ENCODE results near the gene ARNT2. TPM values are rescaled to one million over a fixed set of nuclear protein-coding genes. Genes with fewer than 3 reads are reported as not detected.

ARNT2 gene
- polyA plus RNA-seq, 12 donors: 6.5 to 11.3 (median 7.2) TPM; not detected in 1

GRCh38 chr15:80464951-80465625 is 60.9 kb downstream of the ARNT2 start:
- DNase-seq: no peak

- DNase-seq: no peak
Observed at GRCh38 chr15:80465626-80466005, 61.4 kb downstream of the ARNT2 start.

DNA sequence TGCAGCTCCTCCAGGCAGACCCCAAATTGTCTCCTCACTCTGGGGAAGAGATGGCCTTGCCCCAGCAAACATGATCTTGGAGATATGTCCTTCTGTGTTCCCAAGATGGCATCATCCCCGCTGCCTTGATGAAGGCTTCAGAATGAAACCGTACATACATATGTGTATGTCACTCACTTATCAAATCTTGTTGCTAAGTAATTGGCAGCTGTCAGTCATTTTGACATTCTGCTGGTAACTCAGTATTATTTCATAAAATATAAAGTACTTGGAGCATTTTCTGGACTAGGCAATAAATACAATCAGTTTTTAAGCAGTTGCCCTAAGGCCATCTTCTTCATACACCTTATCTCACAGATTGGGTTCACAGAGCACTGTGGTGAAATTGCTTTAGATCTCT is 62.4 kb downstream of the ARNT2 start:
- DNase-seq: no peak

DNA sequence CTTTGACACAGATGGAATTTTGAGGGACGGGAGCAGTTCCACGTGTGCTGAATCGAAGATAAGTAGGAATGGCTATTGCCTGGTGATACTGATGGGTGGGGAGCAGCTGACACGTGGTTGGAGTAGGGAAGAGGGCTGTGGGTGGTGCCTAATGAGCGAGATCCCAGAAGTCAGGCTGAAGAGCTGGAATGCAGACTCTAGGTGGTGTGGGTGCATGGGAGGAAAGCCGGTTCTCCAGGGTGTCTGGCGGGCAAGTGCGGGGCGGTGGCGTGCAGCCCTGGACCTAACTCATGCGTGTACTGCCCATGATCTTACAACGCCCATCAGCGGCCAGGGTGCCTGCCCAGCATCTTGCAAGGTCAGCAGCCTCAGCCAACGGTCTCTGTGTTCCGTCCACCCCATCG is 63.1 kb downstream of the ARNT2 start:
- no peak for DNase-seq

DNA sequence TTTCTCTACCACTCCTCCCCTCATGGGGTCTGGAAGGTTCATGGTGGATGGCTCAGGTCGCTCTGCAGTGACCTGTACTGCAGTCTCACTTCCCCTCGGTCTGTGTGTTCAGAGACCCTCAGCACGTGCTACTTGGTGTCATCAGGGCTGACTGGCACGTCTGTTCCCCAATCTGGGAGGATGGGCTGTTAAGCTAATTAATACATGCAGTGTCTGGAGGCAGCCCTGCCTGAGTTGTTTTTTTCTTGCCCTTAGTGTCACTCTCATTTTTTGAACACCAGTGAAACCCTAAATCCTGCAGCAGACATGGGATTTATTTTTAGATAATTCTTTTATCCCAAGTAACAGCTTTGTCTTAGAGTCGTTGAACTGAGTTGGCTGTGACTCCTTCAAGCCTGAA is 64.6 kb downstream of the ARNT2 start:
- no peak for DNase-seq

DNA sequence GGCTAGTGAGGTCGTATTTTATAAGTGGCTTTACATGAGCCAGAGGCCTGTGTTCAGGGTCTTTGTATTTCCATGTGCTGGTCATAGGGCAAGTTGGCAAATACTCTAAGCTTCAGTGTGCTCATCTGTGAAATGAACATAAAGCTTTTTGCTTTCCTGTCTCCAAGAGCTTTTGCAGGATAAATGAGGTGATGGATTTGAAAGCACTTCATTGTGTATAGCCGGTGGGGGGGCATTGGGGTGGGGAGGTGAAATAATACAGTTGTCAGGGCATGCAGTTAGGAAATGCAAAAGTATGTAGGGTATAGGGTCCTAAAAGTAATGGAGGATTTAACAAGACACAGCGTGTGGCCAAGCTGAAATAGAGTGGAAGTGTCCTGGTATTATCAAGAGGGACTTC is 67.7 kb downstream of the ARNT2 start:
- DNase-seq: no peak

DNA sequence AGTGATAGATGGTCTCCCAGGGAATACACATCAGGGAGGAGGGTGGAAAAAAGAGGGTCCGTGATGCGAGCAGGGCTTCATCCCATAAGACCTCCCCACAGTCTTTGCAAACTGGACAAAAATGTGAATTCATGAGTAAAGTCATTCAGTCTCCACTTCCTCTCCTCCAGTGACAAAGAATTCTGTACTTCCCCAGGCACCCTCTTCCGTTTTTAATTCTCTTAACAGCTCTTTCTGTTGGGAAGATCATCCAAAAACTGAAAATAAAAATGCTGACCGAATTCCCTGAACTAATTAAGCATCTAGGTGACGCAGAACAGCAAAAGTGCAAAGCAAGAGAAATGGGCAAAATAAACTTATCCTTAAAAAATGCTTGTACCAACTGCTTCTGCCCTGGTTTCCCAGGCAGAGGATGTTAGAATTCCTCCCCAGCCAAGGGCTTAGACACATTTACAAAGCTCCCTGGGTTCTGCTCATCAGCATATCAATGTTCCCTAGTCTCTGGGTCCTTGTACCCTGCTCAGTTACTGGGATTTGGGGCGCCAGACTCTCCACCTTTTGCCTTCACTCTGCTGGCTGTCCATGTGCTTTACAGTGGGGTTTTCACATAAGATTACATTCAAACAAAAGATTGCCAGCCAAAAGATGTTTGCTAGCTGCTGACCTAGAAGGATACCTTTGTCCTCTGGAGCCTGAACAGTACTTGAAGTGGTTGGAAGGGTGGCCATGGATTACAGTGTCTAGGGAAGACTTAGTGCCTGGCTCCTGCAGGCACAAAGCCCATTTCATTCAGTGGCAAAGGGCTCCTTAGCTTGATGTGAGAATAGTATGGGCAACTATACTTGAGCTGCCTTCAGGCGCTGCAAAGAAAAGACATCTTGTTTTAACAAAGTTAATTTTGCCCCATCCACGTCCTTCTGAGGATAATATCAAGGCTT is 69.4 kb downstream of the ARNT2 start:
- no peak for DNase-seq

- no peak for DNase-seq
Observed at GRCh38 chr15:80474224-80475215, 70.3 kb downstream of the ARNT2 start.

GRCh38 chr15:80475572-80475971 is 71.4 kb downstream of the ARNT2 start:
- no peak for DNase-seq

- no peak for DNase-seq
Observed at GRCh38 chr15:80476036-80476435, 71.9 kb downstream of the ARNT2 start.

DNA sequence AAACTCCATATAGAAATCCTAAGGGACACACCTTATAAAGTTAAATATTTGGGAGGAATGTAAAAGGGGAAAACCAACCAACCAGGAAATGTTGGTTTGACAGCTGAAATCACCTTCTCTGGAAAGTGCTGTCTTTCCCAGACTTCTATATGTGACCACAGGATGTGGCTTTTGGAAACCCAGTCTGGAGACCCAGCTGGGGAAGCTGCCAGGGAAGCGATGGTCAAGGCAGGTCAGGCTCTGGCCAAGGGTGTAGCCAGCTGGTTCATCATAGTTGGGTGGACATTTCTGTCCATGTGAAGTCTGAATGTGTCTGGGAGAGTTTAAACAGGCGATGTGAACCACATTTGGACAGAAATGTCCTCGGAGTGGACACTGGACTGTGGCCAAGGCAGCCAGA is 73.9 kb downstream of the ARNT2 start:
- DNase-seq: no peak

- no peak for DNase-seq
Observed at GRCh38 chr15:80479191-80479590, 75.0 kb downstream of the ARNT2 start.

DNA sequence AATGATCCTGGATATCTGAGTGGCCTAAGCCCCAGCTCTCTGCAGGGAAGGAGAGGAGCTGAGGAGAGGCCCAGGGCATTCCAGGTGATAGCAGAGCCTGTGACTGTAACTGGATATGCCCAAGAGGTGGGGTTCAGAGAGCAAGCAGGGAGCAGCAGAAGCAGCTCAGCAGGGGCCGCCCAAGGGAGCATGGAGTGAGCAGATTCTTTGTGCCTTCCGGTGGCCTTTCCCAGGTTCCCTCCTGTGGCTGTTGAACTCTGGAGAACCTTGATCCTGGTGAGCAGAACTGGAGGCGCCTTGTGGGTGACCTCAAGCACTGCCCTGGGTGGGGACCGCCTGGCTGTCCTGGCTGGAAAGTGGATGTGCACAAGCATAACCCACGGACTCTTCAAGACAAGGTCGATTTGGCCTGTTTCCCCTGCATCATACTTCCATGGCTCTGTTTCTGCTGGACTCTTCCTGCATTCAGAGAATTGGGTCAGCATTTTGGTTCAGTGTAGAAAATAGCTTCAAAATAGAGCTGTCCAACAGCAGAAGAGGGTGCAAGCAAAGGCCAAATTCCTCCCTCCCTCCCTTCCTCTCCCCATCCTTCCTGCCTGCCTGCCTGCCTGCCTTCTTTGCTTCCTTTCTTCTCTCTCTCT is 76.1 kb downstream of the ARNT2 start:
- DNase-seq: peak; percentile 41

- DNase-seq: peak; percentile 51
Observed at GRCh38 chr15:80480909-80481308, 76.7 kb downstream of the ARNT2 start.

GRCh38 chr15:80482696-80483095 is 78.5 kb downstream of the ARNT2 start:
- no peak for DNase-seq

GRCh38 chr15:80483725-80484161 is 79.6 kb downstream of the ARNT2 start:
- no peak for DNase-seq

DNA sequence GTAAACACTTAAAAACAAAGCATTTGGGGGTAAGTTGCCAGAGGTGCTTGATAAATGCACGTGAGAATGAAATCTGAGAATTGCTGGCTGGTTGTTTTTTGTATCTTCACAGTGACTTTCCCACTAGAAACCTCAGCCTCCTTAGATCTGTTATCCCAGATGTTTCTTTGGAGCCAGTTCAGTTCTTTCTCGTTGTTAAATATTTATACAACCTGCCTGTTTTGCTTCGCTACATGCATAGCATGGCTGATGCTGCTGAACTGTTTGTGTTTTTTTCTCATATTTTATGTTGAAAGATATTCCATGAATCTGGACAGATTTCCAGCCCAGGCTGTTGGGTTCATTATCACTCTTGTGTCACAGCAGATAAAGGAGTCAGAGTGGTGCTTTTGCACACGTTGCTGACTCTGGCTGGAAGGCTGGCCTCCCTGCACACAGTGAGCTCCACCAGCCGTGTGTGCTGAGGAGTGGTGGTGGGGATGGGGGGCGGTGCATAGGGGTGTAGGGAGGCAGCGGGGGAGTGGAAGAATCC is 80.2 kb downstream of the ARNT2 start:
- no peak for DNase-seq

DNA sequence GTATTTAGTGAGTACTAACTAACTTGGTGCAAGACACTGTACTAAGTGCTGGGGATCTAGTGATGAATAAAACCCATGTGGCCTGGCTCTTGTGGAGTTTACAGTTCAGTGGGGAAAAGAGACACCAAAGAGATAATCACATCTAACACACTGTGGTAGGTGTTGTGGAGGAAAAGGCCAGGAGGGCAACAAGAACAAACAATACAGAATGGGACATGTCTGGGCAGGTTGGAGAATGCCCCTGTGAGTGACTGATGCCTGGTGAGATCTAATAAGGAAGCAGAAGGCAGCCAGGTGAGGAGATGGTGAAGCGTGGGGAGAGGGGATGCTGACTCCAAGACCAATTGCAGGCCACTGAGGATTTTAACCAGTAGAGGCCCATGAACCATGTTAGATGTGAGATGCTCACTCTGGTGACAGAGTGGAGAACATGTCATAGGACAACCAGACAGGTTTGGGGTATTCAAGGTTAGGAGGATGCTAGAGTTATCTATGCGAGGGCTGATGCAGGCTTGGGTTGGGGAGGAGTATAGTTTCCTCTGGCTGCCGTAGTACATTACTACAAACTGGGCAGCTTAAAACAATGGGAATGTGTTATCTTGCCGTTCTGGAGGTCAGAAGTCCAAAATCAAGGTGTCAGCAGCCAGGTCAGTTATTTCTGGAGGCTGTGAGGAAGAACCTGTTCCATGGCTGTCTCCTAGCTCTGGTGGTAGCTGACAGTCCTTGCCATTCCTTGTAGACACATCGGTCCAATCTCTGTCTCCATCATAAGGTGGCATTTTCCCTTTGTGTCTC is 81.4 kb downstream of the ARNT2 start:
- DNase-seq: no peak

- DNase-seq: no peak
Observed at GRCh38 chr15:80487839-80488390, 83.7 kb downstream of the ARNT2 start.

GRCh38 chr15:80489030-80489594 is 84.9 kb downstream of the ARNT2 start:
- no peak for DNase-seq

Data from muscle of arm (tissue), 12 donors.